HFFc6 (cell line): ENCODE data around the gene KLHL4. TPM values are rescaled to one million over a fixed set of nuclear protein-coding genes. Genes with fewer than 3 reads are reported as not detected.

Source experiments
- DNase-seq: peaks from one replicate; pipeline ENCODE4 v3.0.0-alpha.2; 2018
- H3K27ac Mint-ChIP-seq: 2 replicates; pipeline ENCODE4 v1.8.0; 2020; ENCODE audit warnings: mild to moderate bottlenecking, mixed read lengths
- H3K27me3 Mint-ChIP-seq: 2 replicates; pipeline ENCODE4 v1.8.0; 2021; ENCODE audit warnings: mild to moderate bottlenecking, moderate library complexity, mixed read lengths; ENCODE audit not compliant: insufficient read depth
- H3K36me3 Mint-ChIP-seq: 2 replicates; pipeline ENCODE4 v1.8.0; 2021; ENCODE audit warnings: low read depth, mixed read lengths
- H3K4me1 Mint-ChIP-seq: 2 replicates; pipeline ENCODE4 v1.8.0; 2020; ENCODE audit warnings: low read depth, mixed read lengths
- H3K4me3 Mint-ChIP-seq: 2 replicates; pipeline ENCODE4 v1.8.0; 2020; ENCODE audit warnings: mild to moderate bottlenecking, moderate library complexity, mixed read lengths
- H3K9me3 Mint-ChIP-seq: 2 replicates; pipeline ENCODE4 v1.8.0; 2020; ENCODE audit warnings: mild to moderate bottlenecking, mixed read lengths
- CTCF ChIP-seq: fragments of 200-600 bp; sonication (generic); IDR thresholded peaks from 2 replicates; pipeline ENCODE4 v1.5.0; 2021; ENCODE audit warnings: antibody characterized with exemption, mild to moderate bottlenecking
- total RNA-seq, 6 experiments: library from RNA; stranded (reverse); fragmentation: NEBNext Ultra II Directional; extraction: Animal tissue kit (Norgen Biotek cat#: 25700); gene quantifications; 2 replicates in 1 of 6; 3 replicates in 5 of 6; pipeline ENCODE4 v1.2.3, GENCODE V29; 2021

The KLHL4 gene
- total RNA-seq, 6 experiments from 2014 or later, result not detected

GRCh38 chrX:87572901-87573300 lies 55.3 kb downstream of the KLHL4 start:
- Mint-ChIP-seq H3K36me3 (no peaks in the 10 kb centered on the region), H3K27me3 (no peaks in the 10 kb centered on the region), H3K9me3 (no peaks in the 10 kb centered on the region), H3K4me3 (no peak overlapping the region), H3K4me1 (no peaks in the 10 kb centered on the region), H3K27ac (no peak overlapping the region)
- DNase-seq, result no peak
- no peak for TF ChIP-seq CTCF

GRCh38 chrX:87578978-87579377 lies 61.4 kb downstream of the KLHL4 start:
- Mint-ChIP-seq H3K27me3 (no peaks in the 10 kb centered on the region; the same call in 1 of the 2 replicates), H3K36me3 (no peaks in the 10 kb centered on the region), H3K4me3 (no peak overlapping the region), H3K4me1 (no peaks in the 10 kb centered on the region), H3K27ac (no peak overlapping the region), H3K9me3 (no peaks in the 10 kb centered on the region)
- TF ChIP-seq CTCF, result no peak
- DNase-seq, result no peak

- Mint-ChIP-seq H3K4me1 (no peaks in the 10 kb centered on the region), H3K4me3 (no peak overlapping the region), H3K27me3 (no peaks in the 10 kb centered on the region; the same call in 1 of the 2 replicates), H3K36me3 (no peaks in the 10 kb centered on the region), H3K9me3 (peaks cover 10% of the 10 kb centered on the region; the same call in 1 of the 2 replicates), H3K27ac (no peak overlapping the region)
- no peak for TF ChIP-seq CTCF
- no peak for DNase-seq
Observed at GRCh38 chrX:87580862-87581261, 63.3 kb downstream of the KLHL4 start.

- H3K27ac Mint-ChIP-seq, result no peak overlapping the region
- H3K27me3 Mint-ChIP-seq, result no peaks in the 10 kb centered on the region; the same call in 1 of the 2 replicates
- no peak for TF ChIP-seq CTCF
- no peaks in the 10 kb centered on the region for H3K4me1 Mint-ChIP-seq
- H3K36me3 Mint-ChIP-seq, result no peaks in the 10 kb centered on the region
- H3K4me3 Mint-ChIP-seq, result no peak overlapping the region
- H3K9me3 Mint-ChIP-seq, result peaks cover 11% of the 10 kb centered on the region; the same call in 1 of the 2 replicates
- DNase-seq, result no peak
Observed at GRCh38 chrX:87582453-87582852, 64.9 kb downstream of the KLHL4 start.

- Mint-ChIP-seq H3K36me3 (no peaks in the 10 kb centered on the region), H3K4me1 (no peaks in the 10 kb centered on the region), H3K4me3 (no peak overlapping the region), H3K27ac (no peak overlapping the region), H3K27me3 (no peaks in the 10 kb centered on the region; the same call in 1 of the 2 replicates), H3K9me3 (peaks cover 11% of the 10 kb centered on the region; the same call in 1 of the 2 replicates)
- DNase-seq, result no peak
- peak; percentile 39; the same call in 1 of the 2 replicates for TF ChIP-seq CTCF
Observed at GRCh38 chrX:87583679-87584078, 66.1 kb downstream of the KLHL4 start.

- Mint-ChIP-seq H3K9me3 (no peaks in the 10 kb centered on the region), H3K27ac (no peak overlapping the region), H3K4me3 (no peak overlapping the region), H3K27me3 (no peaks in the 10 kb centered on the region), H3K4me1 (no peaks in the 10 kb centered on the region), H3K36me3 (no peaks in the 10 kb centered on the region)
- no peak for TF ChIP-seq CTCF
- DNase-seq, result no peak
Observed at GRCh38 chrX:87616371-87616770, 98.8 kb downstream of the KLHL4 start.
